A549 (cell line): Measurements from ENCODE around the gene NOXA1. TPM values are rescaled to one million over a fixed set of nuclear protein-coding genes. Genes with fewer than 3 reads are reported as not detected.

Experiments used
- ATAC-seq, 2 experiments: fragments of 200-7000 bp in 1 of 2; fragments of >200 bp in 1 of 2; cut with Nextera tagmentation in 1 of 2; cut with Tn5 transposase in 1 of 2; 3 replicates each; pipeline versions ENCODE4 v1.8.0 to v1.9.1; 2018 to 2020; ENCODE audit warnings: mild to moderate bottlenecking in 1 of 2, moderate library complexity in 1 of 2
- CTCF ChIA-PET: fragments of 300-600 bp; sonication (Branson Sonifier 250); formaldehyde crosslinking; extraction: SDS; loops from one replicate; lab custom pipeline; 2021; ENCODE audit warnings: antibody characterized with exemption, inconsistent platforms; lab: Yijun Ruan, JAX
- POLR2A ChIA-PET: fragments of 350-600 bp; formaldehyde crosslinking; extraction: SDS; loops from one replicate; lab custom pipeline; 2021; ENCODE audit warnings: antibody characterized with exemption, inconsistent platforms; lab: Yijun Ruan, JAX
- DNase-seq, 2 experiments: peaks; one replicate each; pipeline versions ENCODE4 v3.0.0 to v3.0.0-alpha.2; 2011 to 2016; ENCODE audit warnings: low read depth in 1 of 2, low spot score in 1 of 2
- FAIRE-seq: peaks from 2 replicates; lab custom pipeline; 2011; peaks lifted over from hg19 to GRCh38; lab: Jason Lieb, UNC
- H3K27ac ChIP-seq, 2 experiments: fragments of >200 bp; sonication (Bioruptor Twin); formaldehyde crosslinking; 3 replicates each; pipeline ENCODE4 v1.5.1; 2016 to 2017
- H3K4me1 ChIP-seq: fragments of >200 bp; sonication (Bioruptor Twin); formaldehyde crosslinking; 3 replicates; pipeline ENCODE4 v1.6.1; 2016
- H3K4me2 ChIP-seq: fragments of >200 bp; sonication (Bioruptor Twin); formaldehyde crosslinking; 3 replicates; pipeline ENCODE4 v1.6.1; 2016
- H3K4me3 ChIP-seq: fragments of >200 bp; sonication (Bioruptor Twin); formaldehyde crosslinking; 3 replicates; pipeline ENCODE4 v1.5.1; 2016
- H3K9me3 ChIP-seq: fragments of >200 bp; sonication (Bioruptor Twin); formaldehyde crosslinking; 3 replicates; pipeline ENCODE4 v1.6.1; 2016
- ATOH8 ChIP-seq: fragments of 250-450 bp; sonication (Bioruptor Pico); IDR thresholded peaks from 2 replicates; pipeline ENCODE4 v1.5.0; 2020; ENCODE audit warnings: low read depth, mild to moderate bottlenecking, moderate library complexity
- BHLHE40 ChIP-seq: IDR thresholded peaks from 2 replicates; pipeline ENCODE4 v1.6.1; 2012; ENCODE audit warnings: low read depth, low read length, inconsistent platforms
- CEBPB ChIP-seq, 2 experiments: fragments of >200 bp in 1 of 2; sonication (Bioruptor Twin) in 1 of 2; formaldehyde crosslinking in 1 of 2; IDR thresholded peaks; 2 replicates each; pipeline ENCODE4 v1.6.1; 2012 to 2016
- EHMT2 ChIP-seq: fragments of 200-600 bp; sonication (generic); IDR thresholded peaks from 2 replicates; pipeline ENCODE4 v1.6.1; 2016; ENCODE audit warnings: antibody characterized with exemption, low read depth, mild to moderate bottlenecking, moderate library complexity
- EP300 ChIP-seq, 2 experiments: fragments of >200 bp; sonication (Bioruptor Twin); formaldehyde crosslinking; IDR thresholded peaks; 2 replicates in 1 of 2; 3 replicates in 1 of 2; pipeline ENCODE4 v1.6.1; 2016 to 2017
- ESRRA ChIP-seq: fragments of 150-350 bp; IDR thresholded peaks from 2 replicates; pipeline ENCODE4 v1.6.1; 2014; ENCODE audit warnings: mild to moderate bottlenecking, low read length, borderline replicate concordance
- FOSB ChIP-seq: fragments of 250-450 bp; sonication (Bioruptor Pico); IDR thresholded peaks from 2 replicates; pipeline ENCODE4 v1.5.0; 2020; ENCODE audit warnings: mild to moderate bottlenecking, moderate library complexity
- FOSL2 ChIP-seq, 2 experiments: fragments of 450-650 bp in 1 of 2; fragments of >200 bp in 1 of 2; sonication (Bioruptor Twin) in 1 of 2; formaldehyde crosslinking; IDR thresholded peaks; 2 replicates each; pipeline versions ENCODE4 v1.5.0 to v1.6.1; 2016 to 2020; ENCODE audit warnings: mild to moderate bottlenecking in 1 of 2, moderate library complexity in 1 of 2
- GATA3 ChIP-seq: IDR thresholded peaks from 2 replicates; pipeline ENCODE4 v1.6.1; 2012; ENCODE audit warnings: borderline replicate concordance
- HEYL ChIP-seq: fragments of 250-450 bp; sonication (Bioruptor Pico); IDR thresholded peaks from 2 replicates; pipeline ENCODE4 v1.8.0; 2021; ENCODE audit warnings: mild to moderate bottlenecking, moderate library complexity
- HOXB13 ChIP-seq: fragments of 250-450 bp; sonication (Bioruptor Pico); IDR thresholded peaks from 2 replicates; pipeline ENCODE4 v1.5.0; 2020; ENCODE audit warnings: low read depth, mild to moderate bottlenecking, moderate library complexity
- KDM1A ChIP-seq: fragments of 200-600 bp; sonication (generic); IDR thresholded peaks from 2 replicates; pipeline ENCODE4 v1.6.1; 2016; ENCODE audit warnings: low read depth, mild to moderate bottlenecking
- MAFK ChIP-seq: fragments of 450-650 bp; IDR thresholded peaks from 2 replicates; pipeline ENCODE4 v1.6.1; 2014; ENCODE audit not compliant: partially characterized antibody
- MAX ChIP-seq: IDR thresholded peaks from 2 replicates; pipeline ENCODE4 v1.6.1; 2012
- MYC ChIP-seq: IDR thresholded peaks from 2 replicates; pipeline ENCODE4 v1.6.1; 2012; ENCODE audit warnings: mild to moderate bottlenecking, inconsistent platforms, low read length, improper control_type of control experiment, borderline replicate concordance
- NPAS2 ChIP-seq: fragments of 250-450 bp; sonication (Bioruptor Pico); IDR thresholded peaks from 2 replicates; pipeline ENCODE4 v1.8.0; 2022; ENCODE audit warnings: mild to moderate bottlenecking, moderate library complexity, borderline replicate concordance
- POLR2A ChIP-seq: IDR thresholded peaks from 2 replicates; pipeline ENCODE4 v1.6.1; 2012; ENCODE audit warnings: mild to moderate bottlenecking, low read length
- SMC3 ChIP-seq: fragments of >200 bp; sonication (Bioruptor Twin); formaldehyde crosslinking; IDR thresholded peaks from 3 replicates; pipeline ENCODE4 v1.6.1; 2018; ENCODE audit warnings: inconsistent platforms
- TFCP2L1 ChIP-seq: fragments of 250-450 bp; sonication (Bioruptor Pico); IDR thresholded peaks from 2 replicates; pipeline ENCODE4 v1.5.0; 2021; ENCODE audit warnings: mild to moderate bottlenecking
- TP53 ChIP-seq: fragments of 250-450 bp; sonication (Bioruptor Pico); IDR thresholded peaks from 2 replicates; pipeline ENCODE4 v1.5.0; 2021; ENCODE audit warnings: mild to moderate bottlenecking, moderate library complexity
- WGBS: methylation state at CpG from one replicate; pipeline ENCODE4 v1.1.6; 2017; ENCODE audit errors: missing lambda C conversion rate; 5-methylcytosine and 5-hydroxymethylcytosine counted together
- polyA plus RNA-seq, 4 experiments: library from polyadenylated mRNA; depleted of rRNA in 3 of 4; stranded (reverse); fragments of >200 nt; fragmentation: RNase III in 1 of 4; extraction: RNeasy Plus Mini Kit Qiagen cat#74134 plus additional on column Dnase treatment in 1 of 4; gene quantifications; 2 replicates in 3 of 4; 3 replicates in 1 of 4; pipeline ENCODE4 v1.2.3, GENCODE V29; 2011 to 2017

Gene NOXA1
- polyA plus RNA-seq, 2 of the 4 experiments (the other 2 are of a cell fraction): 0.44 to 1.5 TPM

- TF ChIP-seq HOXB13 (CRISPR knock-in tag) (no peak), TFCP2L1 (CRISPR knock-in tag) (no peak), EHMT2 (no peak)
These were observed 28.1 kb upstream of the NOXA1 start (continued) for GRCh38 chr9:137394866-137395665.

GRCh38 chr9:137395666-137396010 is 27.6 kb upstream of the NOXA1 start:
- 86% methylated on average over 9 of the region's 11 CpGs for WGBS

GRCh38 chr9:137396227-137396626 is 27.0 kb upstream of the NOXA1 start:
- H3K4me3 ChIP-seq: no peak overlapping the region
- ATAC-seq: peak; percentile 80 to 87
- CTCF ChIA-PET: interaction anchor here (0.7 to 3.0 kb wide), 5 partner anchors 12 to 150 kb away, joined by 3 to 12 read pairs (median 3); partner anchors contain the start of genes EXD3 and NOXA1
- TF ChIP-seq HEYL (CRISPR knock-in tag): no peak
- TF ChIP-seq CEBPB (IDR thresholded peaks at IDR 0.05): peak; percentile 25 to 86; a peak in 3 of 4 replicates
- TF ChIP-seq MYC: no peak
- TF ChIP-seq TP53 (CRISPR knock-in tag): no peak
- no peak for TF ChIP-seq BHLHE40
- no peak for TF ChIP-seq FOSL2 (IDR thresholded peaks at IDR 0.05)
- TF ChIP-seq FOSL2 (CRISPR knock-in tag; IDR thresholded peaks at IDR 0.05): peak; percentile 45
- TF ChIP-seq KDM1A: no peak
- TF ChIP-seq MAX: peak; percentile 47; the same call in 1 of the 2 replicates
- TF ChIP-seq GATA3: no peak
- POLR2A ChIA-PET: interaction anchor here (0.6 to 1.1 kb wide), 2 partner anchors 94 to 109 kb away, joined by 3 to 8 read pairs; partner anchors contain the start of gene NRARP
- no peaks in the 10 kb centered on the region for H3K9me3 ChIP-seq
- peak overlapping the region in 1 of 2 experiments; percentile 70; a peak in 3 of 6 replicates for H3K27ac ChIP-seq
- H3K4me2 ChIP-seq: peak overlapping the region; percentile 24; the same call in 1 of the 3 replicates
- FAIRE-seq: no peak
- WGBS: 44% methylated on average over 15 of the region's 15 CpGs
- peaks cover 7% of the 10 kb centered on the region for H3K4me1 ChIP-seq
- peak; percentile 31 to 71 for DNase-seq

More at GRCh38 chr9:137395666-137396010, 27.6 kb upstream of the NOXA1 start:
- POLR2A ChIA-PET: interaction anchor here (0.6 to 1.1 kb wide), 2 partner anchors 94 to 110 kb away, joined by 3 to 8 read pairs; partner anchors contain the start of gene NRARP
- Histone ChIP-seq H3K4me3 (no peak overlapping the region), H3K27ac (peak overlapping the region in 1 of 2 experiments; percentile 70; a peak in 2 of 6 replicates), H3K4me2 (0 out of 3 replicates have a peak overlapping the region, but pooled peaks have one; percentile 10), H3K4me1 (peaks cover 7% of the 10 kb centered on the region), H3K9me3 (no peaks in the 10 kb centered on the region)
- CTCF ChIA-PET: interaction anchor here (0.6 to 3.0 kb wide), 6 partner anchors 12 to 291 kb away, joined by 3 to 12 read pairs (median 4); partner anchors contain the start of genes EXD3 and NOXA1
- DNase-seq (no peak), FAIRE-seq (no peak), ATAC-seq (peak in 1 of 2 experiments; percentile 14; a peak in 1 of 6 replicates)
- TF ChIP-seq POLR2A (no peak), NPAS2 (no peak), ESRRA (no peak), FOSB (CRISPR knock-in tag) (no peak), EP300 (IDR thresholded peaks at IDR 0.05) (no peak), MAFK (no peak), SMC3 (no peak), ATOH8 (CRISPR knock-in tag) (no peak)
